Activated effector memory CD4-positive, alpha-beta T cell treated with Interleukin-2 at 50 U/mL for 16 hours (primary cell): ENCODE results near the gene PSMB7.
A peak's percentile ranks its signal among the peaks of the same experiment; 100 is the strongest.

ENCODE experiments used
- DNase-seq: peaks from one replicate; pipeline ENCODE4 v3.0.0-alpha.2; 2020

The PSMB7 gene

GRCh38 chr9:124323904-124324303 lies 91.3 kb downstream of the PSMB7 start:
- no peak for DNase-seq

DNA sequence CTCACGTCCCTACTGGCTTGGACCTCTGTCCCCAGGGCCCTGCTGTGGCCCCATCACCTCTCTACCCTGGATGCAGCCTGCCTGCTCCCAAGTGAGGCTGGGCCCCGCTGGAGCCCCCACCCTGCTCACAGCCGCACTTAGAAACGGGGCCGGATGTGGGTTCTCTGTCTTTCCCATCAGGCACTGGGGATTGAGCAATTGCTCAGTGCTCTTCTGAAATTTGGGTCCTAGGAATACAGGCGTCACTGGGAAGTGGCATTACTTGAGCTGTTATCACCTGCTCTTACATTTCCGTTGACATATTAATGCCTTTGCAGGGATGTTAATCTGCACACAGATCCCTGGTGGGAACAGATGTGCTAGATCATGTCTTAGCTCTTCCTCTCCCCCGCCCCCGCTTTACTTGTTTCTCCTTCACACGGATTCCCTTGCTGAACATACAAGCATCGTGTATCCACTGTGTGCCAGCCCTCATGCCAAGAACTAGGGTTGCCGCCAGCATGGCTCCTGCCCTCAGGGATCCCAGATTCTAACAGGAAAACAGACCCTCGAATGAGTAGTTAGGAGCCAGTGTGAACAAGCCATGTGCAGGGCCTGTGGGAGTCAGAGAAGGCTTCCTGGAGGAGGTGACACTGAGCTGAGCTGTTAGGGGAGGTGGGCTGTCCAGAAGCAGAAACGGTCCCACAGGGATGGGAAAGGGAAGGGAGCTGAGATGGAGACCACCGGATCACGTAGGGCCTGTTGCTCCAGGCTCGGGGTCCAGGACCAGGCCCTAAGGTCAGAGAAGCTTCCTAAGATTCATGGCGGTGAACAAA lies 92.4 kb downstream of the PSMB7 start:
- no peak for DNase-seq

DNA sequence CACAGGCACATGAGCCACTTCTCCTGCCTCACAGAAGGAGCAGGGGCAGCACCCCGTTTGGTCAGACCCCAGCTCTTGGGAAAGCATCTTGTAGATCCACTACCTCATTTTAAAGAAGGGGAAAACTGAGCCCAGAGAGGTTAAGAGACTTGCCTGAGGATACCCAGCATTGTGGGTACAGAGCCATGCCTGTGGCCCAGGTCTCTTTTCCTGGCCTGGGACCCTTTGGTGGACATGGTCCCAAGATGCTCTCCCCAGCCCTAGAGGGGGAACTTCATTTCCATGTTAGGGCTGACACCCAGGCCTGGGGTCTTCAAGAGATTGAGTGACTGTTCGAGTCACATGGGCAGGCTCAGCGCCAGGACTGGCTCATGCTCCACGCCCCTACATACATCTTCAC lies 93.3 kb downstream of the PSMB7 start:
- DNase-seq, result no peak

DNA sequence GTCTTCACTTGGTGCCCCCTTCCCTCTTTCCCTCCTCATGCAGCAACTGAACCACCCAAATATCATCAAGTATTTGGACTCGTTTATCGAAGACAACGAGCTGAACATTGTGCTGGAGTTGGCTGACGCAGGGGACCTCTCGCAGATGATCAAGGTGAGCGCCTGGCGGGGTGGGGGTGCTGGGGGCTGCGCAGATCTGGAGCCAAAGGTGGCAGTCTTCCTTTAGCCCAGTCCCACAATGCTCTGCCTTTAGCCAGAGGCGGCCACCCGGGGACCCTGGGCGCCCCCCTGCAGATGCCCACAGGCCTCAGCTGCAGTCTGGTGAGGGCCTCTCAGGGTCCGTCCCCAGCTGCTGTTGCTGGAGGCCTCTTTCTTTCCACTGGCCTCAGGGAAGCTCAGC lies 93.8 kb downstream of the PSMB7 start:
- no peak for DNase-seq

DNA sequence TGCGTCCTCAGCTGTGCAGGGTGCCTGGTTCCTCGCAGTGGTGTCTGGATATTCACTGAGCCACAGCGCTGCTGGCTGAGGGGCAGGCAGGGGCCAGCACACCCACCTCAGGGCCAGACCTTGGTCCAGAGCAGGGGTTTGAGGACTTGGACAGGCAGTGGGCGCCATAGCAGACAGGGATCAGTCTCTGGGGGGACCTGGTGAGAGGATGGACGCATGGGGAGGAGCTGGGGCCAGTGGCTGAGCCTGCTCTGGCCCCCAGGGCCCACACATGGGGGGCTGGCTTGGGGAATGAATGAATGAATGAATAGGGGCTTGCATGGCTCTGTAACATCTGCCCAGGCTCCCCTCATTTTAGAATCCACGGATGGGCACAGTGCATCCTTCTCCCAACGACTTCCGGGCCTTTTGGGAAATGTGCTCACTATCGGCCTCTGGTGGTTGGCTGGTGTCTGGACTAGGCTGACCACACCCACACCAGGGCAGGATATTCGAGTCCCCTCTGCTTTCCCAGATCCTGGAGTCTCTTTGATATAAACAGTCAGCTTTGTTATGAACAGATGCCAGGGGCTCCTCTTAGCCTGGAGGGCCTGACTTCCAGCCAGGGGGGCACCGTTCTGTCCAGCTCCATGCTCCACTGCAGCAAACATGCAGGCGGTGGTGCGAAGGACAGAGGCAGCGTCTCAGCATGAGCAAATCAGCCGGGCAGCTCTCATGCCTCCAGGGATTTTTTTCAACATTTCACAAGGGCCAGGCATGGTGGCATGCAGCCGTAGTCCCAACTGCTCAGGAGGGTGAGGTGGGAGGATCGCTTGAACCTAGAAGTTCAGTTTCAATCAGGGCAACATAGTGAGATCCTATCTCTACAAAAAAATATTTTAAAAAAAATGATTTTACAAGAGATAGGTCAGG lies 94.9 kb downstream of the PSMB7 start:
- peak; percentile 18 for DNase-seq

DNA sequence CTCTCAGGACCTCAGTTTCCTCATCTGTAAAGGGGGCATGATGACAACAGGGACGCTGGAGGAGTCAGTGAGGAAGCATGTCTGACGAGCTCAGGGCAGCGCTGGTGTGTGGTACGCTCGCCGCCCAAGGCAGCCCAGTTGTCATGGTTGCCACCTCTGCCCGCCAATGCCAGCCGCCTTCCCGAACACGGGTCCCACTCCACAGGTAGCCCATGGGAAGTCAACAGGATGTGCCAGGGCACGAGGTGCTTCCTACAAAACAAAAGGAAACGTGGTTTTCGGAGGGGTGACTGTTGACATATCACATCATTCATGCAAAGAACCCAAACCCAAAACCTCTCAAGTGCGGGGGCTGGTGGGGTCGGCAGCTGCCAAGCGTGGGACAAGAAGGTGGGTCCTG lies 99.4 kb downstream of the PSMB7 start:
- no peak for DNase-seq

DNA sequence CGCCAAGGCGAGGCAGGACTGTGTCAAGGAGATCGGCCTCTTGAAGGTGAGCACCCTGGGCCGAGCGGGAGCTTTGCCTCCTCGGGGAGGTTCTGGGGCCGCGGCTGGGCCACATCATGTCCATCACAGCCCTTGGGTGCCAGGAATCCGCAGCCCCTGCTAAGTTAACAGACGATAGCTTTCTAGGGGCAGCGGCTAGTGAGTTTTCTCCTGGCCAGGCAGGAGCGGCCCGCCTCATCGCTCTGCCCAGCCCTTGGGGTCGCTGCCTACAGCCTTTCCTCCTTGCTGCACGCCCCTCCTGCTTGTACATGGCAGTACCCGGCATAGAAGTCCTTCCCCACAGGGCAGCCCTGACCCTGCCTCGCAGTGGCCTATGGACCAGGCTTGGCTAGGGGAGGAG lies 101.3 kb downstream of the PSMB7 start:
- DNase-seq, result no peak

DNA sequence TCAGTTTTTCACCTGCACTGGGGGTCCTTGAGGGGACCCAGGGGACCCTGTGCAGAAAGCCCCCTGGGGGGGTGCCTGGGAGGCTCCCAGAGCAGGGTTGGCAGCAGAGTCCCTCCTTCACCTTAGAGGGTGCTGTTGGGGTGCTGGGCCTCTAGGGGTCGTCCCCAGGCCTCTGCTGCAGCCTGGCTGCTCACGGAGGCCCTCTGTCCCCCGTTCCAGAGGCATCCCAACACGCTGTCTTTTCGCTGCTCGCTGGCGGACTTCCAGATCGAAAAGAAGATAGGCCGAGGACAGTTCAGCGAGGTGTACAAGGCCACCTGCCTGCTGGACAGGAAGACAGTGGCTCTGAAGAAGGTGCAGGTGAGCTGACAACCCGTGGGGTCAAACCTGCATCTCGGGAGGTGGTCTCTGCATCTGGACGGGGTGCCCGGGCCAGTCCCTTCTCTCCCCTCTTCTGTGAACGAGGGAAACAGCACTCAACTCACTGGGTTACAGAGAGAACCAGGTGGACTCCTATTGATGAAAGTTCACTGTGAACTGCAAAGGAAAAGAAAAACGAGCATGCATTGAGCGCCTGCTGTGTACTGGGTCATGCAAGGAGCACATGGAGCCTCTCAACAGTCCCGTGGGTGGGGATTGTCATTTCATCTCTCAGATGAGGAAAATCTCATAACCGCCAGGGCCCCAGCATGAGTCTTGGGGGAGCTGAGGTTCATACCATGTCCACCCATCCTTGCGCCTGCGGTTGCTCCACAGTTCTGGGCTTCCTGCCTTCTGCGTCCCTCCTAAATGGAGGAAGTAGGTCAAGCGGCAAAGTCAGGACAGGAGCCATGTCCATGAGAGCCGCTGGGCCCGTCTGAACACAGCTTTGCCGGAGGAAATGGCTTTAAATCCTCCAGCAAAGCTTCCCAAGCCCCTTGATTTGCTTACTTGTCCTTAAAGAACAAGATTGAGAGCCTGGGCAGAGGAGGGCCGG lies 102.7 kb downstream of the PSMB7 start:
- DNase-seq, result no peak

DNA sequence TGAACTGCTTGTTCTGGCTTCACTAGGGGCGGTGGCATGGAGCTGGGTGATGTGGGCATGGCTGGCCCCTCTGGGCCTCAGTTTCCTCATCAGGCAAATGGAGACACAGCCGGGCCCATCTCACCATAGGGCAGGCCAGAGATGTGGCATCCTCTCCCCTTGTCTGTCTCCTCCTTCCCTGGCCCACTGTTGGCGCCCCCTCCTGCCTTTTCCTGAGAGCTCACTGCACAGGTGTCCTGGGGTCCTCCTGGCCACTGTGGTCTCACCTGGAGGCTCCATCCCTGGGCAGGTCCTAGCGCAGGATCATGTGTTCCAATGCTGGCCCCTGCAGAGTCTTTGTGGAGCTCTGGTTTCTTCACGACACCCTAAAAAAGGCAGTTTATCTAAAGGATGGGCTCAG lies 104.0 kb downstream of the PSMB7 start:
- DNase-seq, result no peak

DNA sequence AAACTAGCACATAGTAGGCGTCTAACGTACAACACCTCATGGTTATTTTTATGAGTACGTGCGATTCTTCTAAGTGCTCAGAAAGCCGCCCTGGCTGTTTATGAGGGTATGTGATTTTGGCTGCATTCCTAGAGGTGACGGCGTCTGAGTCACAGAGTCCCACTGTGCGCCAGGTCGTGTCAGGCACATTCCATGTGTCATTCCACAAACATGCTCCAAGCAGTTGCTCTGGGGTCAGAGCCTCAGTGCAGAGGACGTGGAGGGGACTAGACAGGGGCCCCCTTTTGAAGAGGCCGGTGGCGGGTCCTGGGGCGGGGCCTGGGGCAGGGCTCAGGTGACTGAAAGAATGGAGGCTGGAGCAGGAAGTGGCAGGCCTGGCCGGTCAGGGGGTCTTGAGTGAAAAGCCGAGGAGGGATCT lies 105.6 kb downstream of the PSMB7 start:
- no peak for DNase-seq

GRCh38 chr9:124308606-124309491 lies 106.4 kb downstream of the PSMB7 start:
- DNase-seq, result no peak

GRCh38 chr9:124307379-124308030 lies 107.7 kb downstream of the PSMB7 start:
- DNase-seq, result no peak

- no peak for DNase-seq
These were observed 109.0 kb downstream of the PSMB7 start for GRCh38 chr9:124306098-124306735.

- no peak for DNase-seq
These were observed 111.0 kb downstream of the PSMB7 start for GRCh38 chr9:124304285-124304684.

- DNase-seq, result no peak
These were observed 111.5 kb downstream of the PSMB7 start for GRCh38 chr9:124303762-124304161.
